ENCODE data around the gene PSMB1. TPM values are rescaled to one million over a fixed set of nuclear protein-coding genes. Genes with fewer than 3 reads are reported as not detected.

PSMB1 gene
- total RNA-seq: 174 and 175 TPM in 2 replicates
- long read RNA-seq, transcript PSMB1-201 (6 exons, 928 nt): major isoform, 198 of 209 reads
- long read RNA-seq, partial matches to known transcripts: 0 of 209 reads
- long read RNA-seq, other reads (novel, unspliced or antisense): 10 of 209 reads

DNA sequence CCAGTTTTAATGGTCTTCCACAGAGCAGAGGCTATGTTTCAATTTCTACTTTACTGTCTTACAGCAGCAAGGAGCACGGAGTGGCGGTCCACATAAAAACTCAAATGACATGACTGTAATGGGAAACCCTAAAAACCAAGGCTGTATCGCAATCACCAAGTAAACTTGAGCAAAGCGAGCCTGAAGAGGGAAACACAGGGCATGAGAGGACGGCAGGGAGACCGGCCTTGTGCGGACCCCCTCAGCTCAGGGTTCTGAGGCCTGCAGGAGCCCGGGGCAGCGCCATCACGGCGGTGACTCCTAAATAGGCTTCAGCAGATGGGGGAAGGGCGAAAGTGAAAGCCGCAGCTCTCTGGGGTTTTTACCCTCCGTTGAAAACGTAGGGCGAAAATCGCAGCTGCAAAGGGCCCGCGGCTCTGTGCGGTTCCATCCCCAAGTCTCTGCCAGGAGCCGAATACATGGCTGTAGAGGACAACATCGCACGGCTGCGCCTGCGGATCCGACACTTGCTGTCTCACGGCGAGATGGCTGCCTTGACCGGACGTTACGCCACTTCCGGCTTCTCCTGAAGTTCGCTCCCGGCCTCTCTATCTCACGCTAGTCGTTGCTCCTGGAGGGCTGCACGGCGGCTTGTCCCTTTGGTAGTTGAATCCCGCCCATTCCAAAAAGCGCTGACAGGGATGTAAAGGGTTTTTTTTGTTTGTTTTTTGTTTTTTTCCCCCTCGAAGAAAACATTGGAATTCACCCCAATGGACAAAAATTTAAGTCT lies at the start of gene PSMB1:
Gene PSMB1, minus strand, starts transcription at position 543 of the 769 bp plus-strand sequence. Its CDS starts 65 bp downstream, at position 478.
- peak; percentile 79 for DNase-seq (ENCODE audit: low read depth, low spot score)
- Mint-ChIP-seq H3K9me3 (no peaks in the 10 kb centered on the region), H3K27ac (ENCODE audit: unreplicated experiment) (no peak within 1 kb of the TSS), H3K27me3 (ENCODE audit: low read depth) (no peaks in the 10 kb centered on the region), H3K36me3 (ENCODE audit: low read depth) (no peaks in the 10 kb centered on the region), H3K4me1 (peaks cover 14% of the 10 kb centered on the region), H3K4me3 (no peak within 1 kb of the TSS)
- TF ChIP-seq, protein P1, sequence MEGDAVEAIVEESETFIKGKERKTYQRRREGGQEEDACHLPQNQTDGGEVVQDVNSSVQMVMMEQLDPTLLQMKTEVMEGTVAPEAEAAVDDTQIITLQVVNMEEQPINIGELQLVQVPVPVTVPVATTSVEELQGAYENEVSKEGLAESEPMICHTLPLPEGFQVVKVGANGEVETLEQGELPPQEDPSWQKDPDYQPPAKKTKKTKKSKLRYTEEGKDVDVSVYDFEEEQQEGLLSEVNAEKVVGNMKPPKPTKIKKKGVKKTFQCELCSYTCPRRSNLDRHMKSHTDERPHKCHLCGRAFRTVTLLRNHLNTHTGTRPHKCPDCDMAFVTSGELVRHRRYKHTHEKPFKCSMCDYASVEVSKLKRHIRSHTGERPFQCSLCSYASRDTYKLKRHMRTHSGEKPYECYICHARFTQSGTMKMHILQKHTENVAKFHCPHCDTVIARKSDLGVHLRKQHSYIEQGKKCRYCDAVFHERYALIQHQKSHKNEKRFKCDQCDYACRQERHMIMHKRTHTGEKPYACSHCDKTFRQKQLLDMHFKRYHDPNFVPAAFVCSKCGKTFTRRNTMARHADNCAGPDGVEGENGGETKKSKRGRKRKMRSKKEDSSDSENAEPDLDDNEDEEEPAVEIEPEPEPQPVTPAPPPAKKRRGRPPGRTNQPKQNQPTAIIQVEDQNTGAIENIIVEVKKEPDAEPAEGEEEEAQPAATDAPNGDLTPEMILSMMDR (conservative IDR thresholded peaks at IDR 0.05): no peak

DNA sequence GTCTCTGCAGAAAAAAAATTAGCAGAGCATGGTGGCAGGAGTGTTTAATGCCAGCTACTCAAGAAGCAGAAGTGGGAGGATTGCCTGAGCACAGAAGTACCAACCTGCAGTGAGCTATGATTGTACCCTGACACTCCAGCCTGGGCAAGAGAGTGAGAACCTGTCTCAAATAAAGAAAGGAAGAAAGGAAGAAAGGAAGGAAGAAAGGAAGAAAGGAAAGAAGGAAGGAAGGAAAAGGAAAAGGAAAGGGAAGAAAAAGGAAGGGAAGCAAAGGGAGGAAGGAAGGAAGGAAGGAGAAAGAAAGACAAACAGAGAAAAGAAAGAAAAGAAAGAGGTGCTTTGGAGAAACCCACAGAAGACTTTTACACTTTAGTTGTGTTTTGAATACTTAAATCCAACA lies 44.2 kb upstream of the PSMB1 start:
- Mint-ChIP-seq H3K36me3 (ENCODE audit: low read depth) (no peaks in the 10 kb centered on the region), H3K27ac (ENCODE audit: unreplicated experiment) (peak overlapping the region; percentile 40), H3K9me3 (peaks cover 5% of the 10 kb centered on the region), H3K27me3 (ENCODE audit: low read depth) (peaks cover 87% of the 10 kb centered on the region), H3K4me1 (no peaks in the 10 kb centered on the region), H3K4me3 (no peak overlapping the region)
- TF ChIP-seq, protein P1 (conservative IDR thresholded peaks at IDR 0.05): no peak
- no peak for DNase-seq (ENCODE audit: low read depth, low spot score)

DNA sequence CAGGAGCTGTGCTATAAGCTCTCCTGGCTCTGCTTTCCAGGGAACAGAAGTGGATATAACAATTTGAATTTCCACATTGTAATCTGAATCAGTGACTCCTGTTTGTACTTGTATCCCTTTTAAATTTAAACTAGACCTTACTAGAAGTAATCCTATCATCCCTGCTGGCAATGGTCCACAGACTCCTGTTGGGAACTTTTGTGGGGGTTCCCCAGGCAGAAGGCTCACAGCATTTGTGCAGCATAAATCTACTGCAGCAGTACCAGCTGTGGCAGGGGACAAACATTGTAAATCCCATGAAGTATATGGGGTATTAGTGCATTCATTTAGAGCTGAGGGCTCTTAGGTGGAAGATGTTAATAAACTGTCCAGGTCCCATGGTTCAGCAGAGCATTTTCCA lies 43.3 kb upstream of the PSMB1 start:
- H3K9me3 Mint-ChIP-seq: peaks cover 13% of the 10 kb centered on the region
- no peaks in the 10 kb centered on the region for H3K4me1 Mint-ChIP-seq
- TF ChIP-seq, protein P1 (conservative IDR thresholded peaks at IDR 0.05): no peak
- DNase-seq (ENCODE audit: low read depth, low spot score): no peak
- no peaks in the 10 kb centered on the region for H3K36me3 Mint-ChIP-seq (ENCODE audit: low read depth)
- H3K27me3 Mint-ChIP-seq (ENCODE audit: low read depth): peaks cover 82% of the 10 kb centered on the region
- H3K4me3 Mint-ChIP-seq: no peak overlapping the region
- H3K27ac Mint-ChIP-seq (ENCODE audit: unreplicated experiment): no peak overlapping the region

DNA sequence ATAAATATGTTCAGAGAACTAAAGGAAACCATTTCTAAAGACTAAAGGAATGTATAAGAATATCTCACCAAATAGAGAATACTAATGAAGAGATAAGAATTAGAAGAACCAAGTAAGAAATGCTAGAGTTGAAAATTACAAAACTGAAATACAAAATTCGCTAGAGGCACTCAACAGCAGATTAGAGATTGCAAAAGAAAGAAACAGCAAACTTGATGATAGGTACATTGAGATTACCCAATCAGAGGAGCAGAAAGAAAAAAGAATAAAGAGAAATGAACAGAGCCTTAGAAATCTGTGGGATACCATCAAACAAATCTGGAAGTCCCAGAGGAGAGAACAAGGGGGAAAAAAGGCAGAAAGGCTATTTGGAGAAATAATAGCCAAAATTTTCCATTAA lies 37.6 kb upstream of the PSMB1 start:
- DNase-seq (ENCODE audit: low read depth, low spot score): no peak

DNA sequence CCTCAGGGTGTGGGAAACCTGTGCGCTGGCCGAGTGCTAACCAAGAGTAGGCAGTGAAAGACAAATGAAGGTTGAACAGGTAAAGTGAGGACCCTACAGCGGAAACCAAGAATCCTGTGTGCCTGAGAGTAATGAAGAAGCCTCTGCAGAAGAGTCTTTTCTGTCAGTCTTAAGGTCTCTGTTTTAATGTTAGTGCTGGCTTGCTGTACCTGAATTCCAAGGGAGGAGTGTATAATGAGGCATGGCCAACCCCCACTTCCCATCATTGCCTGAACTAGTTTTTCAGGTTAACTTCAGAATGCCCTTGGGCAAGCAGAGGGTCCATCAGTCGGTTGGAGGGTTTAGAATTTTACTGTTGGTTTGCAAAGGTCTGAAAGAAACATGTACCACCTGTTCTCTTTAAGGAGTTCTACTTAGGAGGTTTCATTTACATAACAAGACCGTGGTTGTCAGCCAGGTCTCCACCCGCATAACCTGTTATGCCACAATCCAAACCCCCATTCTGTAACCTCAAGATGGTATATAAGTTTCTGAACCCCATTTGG lies 31.9 kb upstream of the PSMB1 start:
- H3K27me3 Mint-ChIP-seq (ENCODE audit: low read depth): peaks cover 26% of the 10 kb centered on the region
- TF ChIP-seq, protein P1 (conservative IDR thresholded peaks at IDR 0.05): no peak
- peaks cover 12% of the 10 kb centered on the region for H3K36me3 Mint-ChIP-seq (ENCODE audit: low read depth)
- H3K4me3 Mint-ChIP-seq: peak overlapping the region; percentile 98
- DNase-seq (ENCODE audit: low read depth, low spot score): no peak
- peaks cover 22% of the 10 kb centered on the region for H3K4me1 Mint-ChIP-seq
- H3K27ac Mint-ChIP-seq (ENCODE audit: unreplicated experiment): peak overlapping the region; percentile 67
- peaks cover 4% of the 10 kb centered on the region for H3K9me3 Mint-ChIP-seq

More for the DNA sequence above, 37.6 kb upstream of the PSMB1 start:
- Mint-ChIP-seq H3K27ac (ENCODE audit: unreplicated experiment) (no peak overlapping the region), H3K27me3 (ENCODE audit: low read depth) (peaks cover 63% of the 10 kb centered on the region), H3K4me3 (no peak overlapping the region), H3K4me1 (no peaks in the 10 kb centered on the region), H3K36me3 (ENCODE audit: low read depth) (peaks cover 3% of the 10 kb centered on the region), H3K9me3 (peaks cover 21% of the 10 kb centered on the region)
- TF ChIP-seq, protein P1 (conservative IDR thresholded peaks at IDR 0.05): no peak
